Suppressor macrophage treated with lipopolysaccharide for 4 hours (primary cell): ENCODE results near the gene ACER2.
A peak's percentile ranks its signal among the peaks of the same experiment; 100 is the strongest.
"Not testable (repeated sequence)": the region's sequence is repeated elsewhere in the genome, so short reads cannot be mapped to it uniquely, and the experiment has no call there.

ENCODE experiments used
- DNase-seq: peaks from one replicate; pipeline ENCODE4 v3.0.0-alpha.2; 2020

The ACER2 gene

DNA sequence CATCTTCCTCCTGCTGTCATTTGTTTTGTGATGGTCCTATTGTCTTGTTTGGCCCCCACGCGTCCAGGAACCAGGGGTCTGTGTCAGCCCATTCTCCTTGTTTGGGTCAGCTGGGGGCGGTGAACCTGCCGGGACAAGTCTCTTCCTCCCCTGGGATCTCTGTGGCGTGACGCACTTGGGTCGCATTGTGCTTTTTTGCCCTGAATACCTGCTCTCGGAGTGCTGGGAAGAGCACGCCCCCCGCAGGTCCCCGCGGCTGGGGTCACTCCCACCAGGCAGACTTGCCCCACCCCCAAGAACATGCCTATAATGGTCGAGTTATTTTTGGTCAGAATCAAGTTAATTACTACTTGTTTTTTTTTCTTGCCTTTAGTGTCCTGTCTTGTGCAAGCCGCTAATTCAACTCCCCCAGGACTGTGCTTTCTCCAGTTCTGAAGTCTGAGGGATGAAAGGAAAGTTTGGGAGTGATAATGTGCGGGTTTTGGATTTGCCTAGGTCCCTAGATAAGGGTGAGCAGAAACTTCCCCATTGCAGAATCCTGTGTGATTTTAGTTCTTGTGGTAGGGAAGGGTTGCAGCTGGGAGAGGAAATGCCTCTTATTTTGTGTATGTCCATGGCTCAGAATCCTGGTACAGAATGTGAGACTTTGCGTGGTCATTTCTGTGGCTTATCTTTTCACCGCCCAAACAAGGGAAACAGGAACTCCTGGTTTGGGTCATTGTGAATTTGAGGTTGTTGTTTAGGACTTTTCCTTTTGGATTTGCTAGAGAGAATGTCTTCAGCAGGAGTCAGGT lies 789 bp downstream of the ACER2 start:
- DNase-seq, result peak; percentile 23

DNA sequence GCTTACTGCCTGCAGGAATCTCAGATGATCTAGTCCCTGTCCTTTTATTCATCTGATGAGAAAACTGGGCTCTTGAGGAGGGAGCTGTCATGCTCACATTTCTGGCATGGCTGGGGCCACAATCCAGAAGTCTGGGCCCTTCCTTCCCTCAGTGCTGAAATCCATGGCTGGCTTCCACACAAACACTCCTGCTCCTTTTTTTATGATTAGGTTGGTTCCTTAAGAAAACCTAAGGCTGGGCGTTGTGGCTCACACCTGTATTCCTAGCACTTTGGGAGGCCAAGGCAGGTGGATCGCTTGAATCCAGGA lies 1.3 kb downstream of the ACER2 start:
- DNase-seq, result no peak

DNA sequence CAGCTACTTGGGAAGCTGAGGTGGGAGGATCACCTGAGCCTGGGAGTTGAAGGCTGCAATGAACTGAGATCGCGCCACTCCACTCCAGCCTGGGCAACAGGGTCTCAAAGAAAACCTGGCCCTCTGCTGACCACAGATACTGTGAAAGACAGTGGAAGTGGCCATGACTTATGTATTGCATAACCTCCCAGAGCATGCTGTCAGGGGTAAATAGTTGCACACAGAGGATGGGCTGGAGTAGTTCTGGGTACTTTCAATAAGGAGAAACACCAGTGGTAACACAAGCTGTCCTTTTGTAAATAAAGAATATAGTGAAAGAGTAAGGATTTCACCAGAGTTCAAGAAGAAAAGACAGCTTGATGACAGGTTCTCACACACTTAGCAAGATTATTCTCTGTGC lies 1.8 kb downstream of the ACER2 start:
- no peak for DNase-seq

DNA sequence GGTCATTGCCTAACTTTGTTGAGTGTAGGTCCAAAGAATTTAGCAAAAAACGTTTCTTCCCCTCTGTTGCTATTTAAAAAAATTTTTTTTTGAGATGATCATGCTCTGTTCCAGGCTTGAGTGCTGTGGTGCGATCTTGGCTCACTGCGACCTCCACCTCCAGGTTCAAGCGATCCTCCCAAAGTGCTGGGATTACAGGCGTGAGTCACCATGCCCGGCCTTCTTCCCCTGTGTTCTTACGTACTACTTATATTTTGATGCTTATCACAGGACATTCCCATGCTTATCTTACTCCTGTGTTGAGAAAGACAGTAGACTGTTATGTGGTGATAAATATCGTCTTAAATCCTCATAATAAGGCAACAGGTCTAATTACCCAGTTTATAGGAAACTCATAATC lies 2.5 kb downstream of the ACER2 start:
- DNase-seq, result no peak

DNA sequence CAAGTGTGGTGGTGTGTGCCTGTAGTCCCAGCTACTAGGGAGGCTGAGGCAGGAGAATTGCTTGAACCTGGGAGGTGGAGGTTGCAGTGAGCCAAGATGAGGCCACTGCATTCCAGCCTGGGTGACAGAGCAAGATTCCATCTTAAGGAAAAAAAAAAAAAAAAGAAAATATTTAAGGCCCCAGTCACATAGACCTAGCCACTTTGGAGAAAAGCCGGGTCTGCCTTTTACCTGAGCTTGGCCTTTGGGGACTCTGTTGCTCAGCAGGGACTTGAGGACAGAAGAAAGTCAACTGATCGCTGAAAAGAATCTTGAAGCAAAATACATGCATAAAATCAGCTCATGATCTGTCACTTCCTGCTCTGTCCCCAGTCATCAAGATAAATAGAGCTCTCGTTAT lies 4.6 kb downstream of the ACER2 start:
- DNase-seq, result not testable (repeated sequence)

DNA sequence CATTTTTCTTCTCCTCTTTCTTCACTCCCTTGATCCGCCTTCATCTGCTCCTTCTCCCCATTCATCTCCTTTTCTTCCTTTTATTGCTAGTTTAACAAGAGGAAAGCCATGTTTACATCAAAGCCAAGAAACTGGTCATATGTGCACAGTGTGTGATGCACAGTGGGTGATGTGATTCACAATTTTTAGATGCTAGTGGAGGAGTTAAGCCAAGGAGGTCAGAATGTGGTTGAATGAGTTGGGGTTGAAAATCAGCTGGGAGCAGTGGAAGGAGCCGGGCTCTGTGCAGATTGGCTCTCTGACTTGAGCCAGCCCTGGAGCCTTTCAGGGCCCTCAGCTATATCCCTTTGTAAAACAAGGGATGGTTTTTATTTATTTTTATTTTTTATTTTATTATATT lies 7.3 kb downstream of the ACER2 start:
- DNase-seq, result no peak

DNA sequence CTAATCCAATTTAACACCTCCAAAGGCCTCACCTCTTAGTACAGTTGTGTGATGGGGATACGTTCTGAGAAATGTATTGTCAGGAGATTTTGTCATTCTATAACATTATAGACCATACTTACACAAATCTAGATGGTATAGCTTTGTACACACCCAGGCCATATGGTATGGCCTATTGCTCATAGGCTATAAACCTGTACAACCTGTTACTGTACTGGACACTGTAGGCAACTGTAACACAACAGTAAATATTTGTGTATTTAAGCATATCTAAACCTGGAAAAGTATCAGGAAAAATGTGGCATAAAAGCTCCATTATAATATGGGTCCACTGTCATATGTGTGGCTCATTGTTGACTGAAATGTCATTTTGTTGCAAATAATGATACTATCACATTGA lies 12.1 kb downstream of the ACER2 start:
- DNase-seq, result no peak

DNA sequence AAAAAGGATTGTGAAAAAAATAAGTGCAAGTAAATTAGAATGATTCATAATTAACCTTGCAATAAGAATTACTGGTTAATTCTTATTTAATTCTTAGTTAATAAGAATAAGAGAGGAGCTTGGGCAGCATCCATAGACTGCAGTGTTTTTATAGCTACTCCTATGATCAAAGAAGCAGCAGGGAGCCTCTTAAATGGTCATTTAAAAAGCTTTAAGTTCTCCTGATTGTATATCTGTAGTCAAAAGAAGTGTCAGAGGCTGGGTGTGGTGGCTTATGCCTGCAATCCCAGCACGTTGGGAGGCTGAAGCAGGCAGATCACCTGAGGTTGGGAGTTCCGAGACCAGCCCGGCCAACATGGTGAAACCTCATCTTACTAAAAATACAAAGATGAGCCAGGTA lies 14.4 kb downstream of the ACER2 start:
- no peak for DNase-seq

DNA sequence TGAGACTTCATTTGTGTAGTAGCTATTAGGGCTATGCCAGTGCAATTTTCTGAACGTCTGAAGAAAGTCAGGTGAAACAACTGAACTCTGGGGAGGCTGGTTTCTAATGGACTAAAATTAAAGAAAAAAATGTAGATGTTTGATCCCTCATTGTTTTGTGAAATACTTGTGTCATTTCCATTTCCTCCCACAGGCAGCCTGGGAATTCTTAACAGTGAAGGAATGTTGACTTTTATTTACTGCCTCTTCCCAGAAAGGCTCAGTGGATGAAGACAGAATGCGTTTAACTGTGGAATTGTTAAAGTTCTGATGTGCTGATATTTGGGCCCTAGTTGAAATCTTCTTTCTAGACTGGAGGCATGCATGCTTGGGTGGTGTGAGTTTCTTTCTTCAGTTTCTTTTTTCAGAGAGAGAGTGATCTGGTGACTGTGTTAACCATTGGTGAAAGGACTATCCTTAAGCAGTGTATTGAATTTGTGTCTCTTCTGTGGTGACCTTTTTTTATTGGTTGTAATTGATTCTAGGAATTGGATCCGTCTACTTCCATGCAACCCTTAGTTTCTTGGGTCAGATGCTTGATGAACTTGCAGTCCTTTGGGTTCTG lies 15.5 kb downstream of the ACER2 start:
- no peak for DNase-seq

DNA sequence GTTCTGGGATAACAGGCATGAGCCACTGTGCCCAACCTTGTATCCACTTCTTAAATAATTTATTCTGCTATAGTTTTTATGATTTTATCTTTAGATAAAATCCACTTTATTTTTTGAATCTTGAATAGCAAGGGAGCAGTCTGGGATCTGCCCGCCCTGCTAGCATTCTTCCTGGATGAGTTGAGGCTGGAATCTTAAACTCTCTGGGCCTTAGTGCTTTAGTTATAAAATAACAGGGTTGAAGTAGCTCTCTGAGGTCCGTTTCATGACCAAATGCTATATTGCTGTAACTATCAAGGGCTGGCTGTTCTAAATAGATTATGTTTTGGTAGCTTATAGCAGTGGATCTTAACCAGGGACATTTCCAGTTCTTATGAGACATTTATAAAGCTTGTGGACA lies 20.8 kb downstream of the ACER2 start:
- DNase-seq, result no peak

DNA sequence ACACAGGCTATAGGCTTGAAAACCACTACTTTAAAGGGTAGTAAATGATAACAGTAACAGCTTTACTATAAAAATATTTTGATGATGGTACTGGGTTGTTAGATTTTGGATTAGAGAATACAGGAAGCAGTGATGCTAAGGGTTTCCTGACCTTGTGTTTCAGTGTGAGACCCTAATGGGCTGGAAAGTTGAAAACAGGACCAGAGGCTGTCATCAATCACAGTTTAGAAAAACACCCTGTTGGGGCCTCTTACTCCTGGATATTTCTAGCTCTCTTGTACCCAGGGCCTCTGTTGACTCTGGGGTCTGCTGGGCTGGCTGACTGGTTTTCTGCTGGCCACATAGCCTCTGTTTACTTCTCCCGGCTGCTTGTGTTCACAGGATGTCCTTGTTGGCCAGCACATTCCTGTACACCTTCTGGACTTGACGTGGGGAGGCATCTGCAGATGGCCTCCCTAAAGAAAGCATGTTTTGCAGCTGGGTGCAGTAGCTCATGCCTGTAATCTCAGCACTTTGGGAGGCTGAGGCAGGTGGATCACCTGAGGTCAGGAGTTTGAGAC lies 21.5 kb downstream of the ACER2 start:
- DNase-seq, result no peak

DNA sequence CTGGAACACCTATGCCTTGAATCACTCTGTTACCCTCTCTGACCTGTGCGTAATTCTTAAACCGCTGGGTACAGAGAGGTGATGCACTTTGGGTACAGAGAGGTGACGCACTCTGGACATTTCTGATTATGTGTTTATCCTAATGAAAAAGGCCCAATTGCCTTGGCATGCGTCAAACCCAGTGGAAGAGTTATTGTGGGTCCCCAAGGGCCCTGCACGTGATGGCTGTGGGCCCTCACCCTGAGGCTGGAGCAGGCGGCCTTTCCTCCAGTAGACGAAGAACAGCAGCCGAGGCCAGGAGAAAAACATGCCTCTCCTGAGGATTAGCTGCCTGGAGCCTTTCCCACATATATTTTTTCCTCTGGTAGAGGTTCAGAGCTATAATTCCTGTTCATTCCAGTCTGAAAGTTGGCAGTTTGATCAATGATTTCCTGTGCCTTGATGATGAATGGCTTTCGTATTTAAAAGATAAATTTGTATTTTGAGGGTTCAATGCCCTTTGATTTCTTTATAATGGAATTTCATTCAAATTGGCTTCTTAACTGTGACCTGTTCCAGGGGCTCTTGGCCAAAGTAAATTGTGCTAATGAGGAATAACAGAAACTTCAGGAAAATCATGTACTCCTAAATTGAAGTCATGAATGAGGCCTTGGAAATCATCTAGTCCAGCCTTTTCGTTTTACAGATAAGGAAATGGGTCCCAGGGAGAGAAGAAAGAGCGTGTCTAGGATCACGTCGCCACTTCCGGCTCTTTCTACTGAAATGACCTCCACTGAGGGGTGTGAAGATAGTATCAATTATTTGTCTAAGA lies 22.8 kb downstream of the ACER2 start:
- DNase-seq, result no peak

DNA sequence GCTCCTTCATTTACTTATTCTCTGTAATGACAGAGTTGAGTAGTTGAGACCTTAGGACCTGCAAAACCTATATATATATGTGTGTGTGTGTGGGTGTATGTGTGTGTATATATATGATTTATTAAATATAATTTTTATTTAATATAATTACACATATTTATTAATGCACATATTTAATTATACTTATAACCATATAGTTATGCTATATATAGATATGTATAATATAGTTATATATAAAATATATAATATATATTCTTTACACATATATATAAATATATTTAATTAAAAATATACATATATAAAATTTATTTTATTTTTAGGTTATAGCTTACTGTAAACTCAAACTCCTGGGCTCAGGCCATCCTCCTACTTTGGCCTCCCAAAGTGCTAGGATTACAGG lies 23.7 kb downstream of the ACER2 start:
- DNase-seq, result no peak

DNA sequence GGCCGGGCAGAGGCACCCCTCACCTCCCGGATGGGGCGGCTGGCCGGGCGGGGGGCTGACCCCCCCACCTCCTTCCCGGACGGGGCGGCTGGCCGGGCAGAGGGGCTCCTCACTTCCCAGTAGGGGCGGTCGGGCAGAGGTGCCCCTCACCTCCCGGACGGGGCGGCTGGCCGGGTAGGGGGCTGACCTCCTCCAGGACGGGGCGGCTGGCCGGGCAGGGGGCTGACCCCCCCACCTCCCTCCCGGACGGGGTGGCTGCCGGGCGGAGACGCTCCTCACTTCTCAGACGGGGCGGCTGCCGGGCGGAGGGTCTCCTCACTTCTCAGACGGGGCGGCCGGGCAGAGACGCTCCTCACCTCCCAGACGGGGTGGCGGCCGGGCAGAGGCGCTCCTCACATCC lies 24.9 kb downstream of the ACER2 start:
- DNase-seq, result not testable (repeated sequence)

DNA sequence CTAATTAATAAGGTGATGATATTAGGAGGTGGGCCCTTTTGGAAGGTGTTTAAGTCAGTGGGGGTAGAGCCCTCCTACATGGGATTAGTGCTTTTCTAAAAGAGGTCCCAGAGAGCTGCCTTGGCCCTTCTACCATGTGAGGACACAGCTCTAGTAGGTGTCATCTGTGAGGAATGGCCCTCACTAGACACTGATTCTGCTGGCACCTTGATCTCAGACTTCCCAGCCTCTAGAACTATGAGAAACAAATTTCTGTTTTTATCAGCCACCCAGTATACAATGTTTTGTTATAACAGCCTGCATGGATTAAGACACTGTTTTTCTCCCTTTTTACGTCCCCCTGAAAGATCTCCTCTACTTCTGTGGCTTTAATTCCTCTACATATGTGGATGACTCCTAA lies 31.6 kb downstream of the ACER2 start:
- no peak for DNase-seq

DNA sequence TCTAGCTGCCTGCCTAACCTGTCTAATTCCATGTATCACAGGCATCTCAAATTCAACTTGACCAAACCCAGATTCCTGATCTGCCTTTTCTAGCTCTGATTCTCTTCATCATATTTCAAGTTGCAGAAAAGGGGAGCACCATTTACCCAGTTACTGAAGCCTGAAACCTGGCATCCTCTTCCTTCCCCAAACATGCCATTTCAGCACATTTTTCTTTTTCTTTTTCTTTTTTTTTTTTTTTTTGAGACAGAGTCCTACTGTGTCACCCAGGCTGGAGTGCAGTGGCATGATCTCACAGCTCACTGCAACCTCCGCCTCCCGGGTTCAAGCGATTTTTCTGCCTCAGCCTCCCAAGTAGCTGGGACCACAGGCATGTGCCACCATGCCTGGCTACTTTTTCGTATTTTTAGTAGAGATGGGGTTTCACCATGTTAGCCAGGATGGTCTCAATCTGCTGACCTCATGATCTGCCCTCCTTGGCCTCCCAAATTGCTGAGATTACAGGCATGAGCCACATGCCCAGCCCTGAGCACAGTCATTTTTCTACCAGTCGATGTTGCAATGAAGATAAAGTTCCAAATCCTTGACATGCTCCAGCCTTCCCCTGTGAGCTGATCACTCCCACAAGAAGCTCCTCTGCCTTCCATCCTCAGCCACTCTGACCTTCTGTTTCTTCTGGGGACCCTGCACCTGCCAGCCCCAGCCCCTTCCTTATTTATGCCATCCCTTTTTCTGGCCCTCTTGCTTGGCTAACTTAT lies 32.2 kb downstream of the ACER2 start:
- peak; percentile 6 for DNase-seq

DNA sequence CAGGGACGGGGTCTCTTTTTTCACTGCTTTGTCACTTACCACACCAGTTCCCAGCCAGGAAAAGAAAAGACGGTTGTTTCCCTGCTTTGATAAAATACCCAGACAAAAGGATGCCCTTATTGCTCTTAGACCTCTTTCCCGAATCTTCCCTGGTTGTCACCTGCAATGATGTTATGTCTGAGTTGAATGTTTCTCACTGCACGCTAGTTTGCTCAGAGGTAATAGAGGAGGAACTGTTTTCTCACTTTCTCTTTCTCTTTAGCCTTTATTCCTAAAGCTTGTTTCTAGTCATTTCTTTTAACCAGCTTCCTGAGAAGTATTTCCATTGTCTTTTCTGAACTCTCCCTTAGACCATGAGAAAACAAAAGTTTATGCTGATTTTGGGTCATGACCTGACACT lies 32.9 kb downstream of the ACER2 start:
- peak; percentile 30 for DNase-seq

DNA sequence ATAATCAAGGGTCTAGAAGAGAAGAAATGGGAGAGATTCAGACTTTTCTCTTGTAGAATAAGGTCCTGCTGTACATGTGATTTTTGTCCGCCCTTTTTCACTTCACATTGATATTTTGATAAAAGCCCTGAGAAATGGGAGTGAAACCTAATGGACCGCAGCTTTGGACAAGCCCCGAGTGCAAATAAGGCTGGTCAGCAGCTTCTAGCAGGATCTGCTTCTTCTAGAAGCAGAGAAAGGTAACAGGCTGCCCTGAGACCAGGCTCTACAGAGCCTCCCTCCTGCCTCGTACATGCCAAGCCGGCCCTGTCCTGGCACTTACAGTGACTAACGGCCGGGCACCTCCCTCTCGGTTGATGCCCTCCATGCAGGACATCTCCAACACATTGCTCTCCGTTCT lies 33.4 kb downstream of the ACER2 start:
- DNase-seq, result no peak

DNA sequence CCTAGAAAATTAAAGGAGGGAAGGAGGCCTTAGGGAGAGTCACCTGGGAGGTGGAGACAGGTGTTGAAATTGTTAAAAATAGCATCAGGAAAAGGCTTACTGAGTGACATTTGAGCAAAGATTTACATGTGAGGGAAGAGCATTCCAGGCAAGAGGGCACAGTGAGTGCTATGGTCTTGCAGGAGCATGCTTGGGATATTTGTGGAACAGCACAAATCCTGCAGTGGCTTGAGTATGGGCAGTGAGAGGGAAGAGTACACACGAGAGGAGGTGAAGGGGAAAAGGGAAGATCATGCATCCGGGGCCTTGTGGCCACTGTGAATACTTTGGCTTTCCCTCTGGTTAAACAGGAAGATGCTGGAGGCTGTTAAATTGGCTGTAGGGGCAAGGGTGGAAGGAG lies 36.6 kb downstream of the ACER2 start:
- DNase-seq, result no peak

DNA sequence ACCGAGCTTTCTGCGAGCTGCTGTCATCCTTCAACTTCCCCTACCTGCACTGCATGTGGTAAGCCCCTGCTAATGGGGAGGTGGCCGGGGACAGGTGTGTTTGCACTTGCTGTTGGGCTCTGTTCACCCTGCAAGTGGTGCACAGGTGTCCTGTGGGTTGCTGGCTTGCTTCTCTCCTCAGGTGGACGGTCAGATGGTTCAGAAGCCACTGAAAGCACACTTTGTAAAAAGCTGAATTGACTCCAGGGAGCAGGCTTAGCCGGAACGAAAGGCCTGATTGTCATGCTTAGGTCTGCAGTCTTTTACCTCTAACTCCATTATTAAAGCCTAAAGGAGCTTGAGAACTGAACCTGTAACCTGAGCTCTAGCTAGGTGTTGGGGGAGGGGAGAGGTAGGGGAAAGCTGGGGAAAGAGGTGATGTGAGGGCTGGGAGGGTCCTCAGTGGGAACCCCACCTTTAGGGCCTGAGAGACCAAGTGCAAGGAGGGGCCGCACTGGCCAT lies 37.6 kb downstream of the ACER2 start:
- DNase-seq, result no peak

DNA sequence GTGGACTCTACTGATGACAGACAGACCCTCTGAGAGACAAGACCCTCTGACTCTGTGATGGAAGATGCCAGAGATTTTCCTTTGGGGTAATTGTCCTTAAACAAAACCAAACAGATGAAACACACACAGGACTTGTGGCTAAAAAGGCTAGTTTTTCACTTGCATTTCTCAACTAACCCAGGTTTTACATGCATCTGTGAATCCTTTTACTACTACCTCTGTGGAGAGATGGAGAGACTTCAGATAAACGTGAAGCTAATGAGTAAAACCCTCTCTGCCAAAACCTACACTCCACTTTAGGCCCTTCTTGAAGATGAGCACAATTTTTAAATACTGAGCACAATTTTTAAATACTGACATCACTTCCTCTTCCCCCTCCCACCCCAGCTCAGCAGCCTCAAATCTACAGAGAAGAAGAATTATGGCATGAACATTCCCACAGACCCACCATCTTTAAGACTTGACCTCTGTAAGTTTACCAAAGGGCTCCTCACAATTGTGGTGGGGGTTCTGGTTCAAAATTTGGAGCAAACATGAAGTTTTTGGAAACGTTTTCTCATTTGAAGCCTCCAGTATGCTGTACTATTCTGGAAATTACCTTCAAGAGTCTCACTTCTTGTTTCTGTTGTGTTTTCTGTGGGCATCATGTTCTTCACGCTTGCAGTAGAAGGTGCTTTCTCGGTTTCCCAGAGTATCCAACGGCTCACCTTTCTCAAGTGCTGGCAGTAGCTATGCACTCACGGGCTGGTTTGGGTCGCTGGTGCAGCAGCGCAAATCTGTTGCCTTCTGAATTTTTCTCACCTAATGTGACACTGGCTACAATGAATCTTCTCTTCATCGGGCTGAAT lies 42.7 kb downstream of the ACER2 start:
- no peak for DNase-seq

DNA sequence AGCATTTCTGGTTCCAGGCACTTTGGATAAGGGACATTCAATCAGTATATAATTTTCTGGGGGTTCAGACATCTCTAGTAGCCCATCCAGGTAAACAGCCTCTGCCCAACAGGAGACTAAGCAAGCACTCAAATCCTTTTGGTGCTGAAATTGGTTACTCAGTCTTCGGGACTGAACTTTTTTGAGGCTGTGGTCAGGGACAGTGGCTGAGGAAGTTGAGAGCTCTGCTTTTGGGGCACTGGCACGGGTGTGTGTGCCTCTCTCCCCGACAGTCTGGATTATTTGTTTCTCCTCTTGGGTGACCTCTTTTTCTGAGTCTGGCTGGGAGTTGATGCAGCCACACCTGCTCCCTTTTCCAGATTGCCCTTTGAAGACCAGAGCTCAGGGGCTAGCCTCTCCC lies 47.6 kb downstream of the ACER2 start:
- DNase-seq, result no peak
